ENCODE results near the gene PML.
A peak's percentile ranks its signal among the peaks of the same experiment; 100 is the strongest.

PML gene

GRCh38 chr15:73993211-73993994 lies 1.1 kb upstream of the PML start:
- Histone ChIP-seq H3K36me3 (ENCODE audit: insufficient read depth, low read length) (peaks cover 9% of the 10 kb centered on the region; the same call in 1 of the 2 replicates), H3K9me3 (ENCODE audit: low read length) (no peaks in the 10 kb centered on the region), H3K4me3 (ENCODE audit: low read depth, low read length, poor library complexity, severe bottlenecking) (peak overlapping the region; percentile 95), H3K79me2 (ENCODE audit: insufficient read depth, low read length) (0 out of 2 replicates have a peak, but pooled peaks cover 5% of the 10 kb centered on the region), H3F3A (ENCODE audit: insufficient read depth, low read length) (no peaks in the 10 kb centered on the region), H3K27ac (ENCODE audit: low read depth, low read length, poor library complexity, severe bottlenecking) (no peak overlapping the region), H3K27me3 (ENCODE audit: insufficient read depth, low read length) (no peaks in the 10 kb centered on the region), H3K9me2 (ENCODE audit: low read depth, low read length) (no peaks in the 10 kb centered on the region), H4K20me1 (ENCODE audit: insufficient read depth, low read length) (no peaks in the 10 kb centered on the region), H2AFZ (ENCODE audit: low read length) (no peak overlapping the region), H3K4me2 (ENCODE audit: low read length) (peak overlapping the region; percentile 94), H3K4me1 (ENCODE audit: insufficient read depth, low read length, severe bottlenecking) (peaks cover 52% of the 10 kb centered on the region), H3K9ac (ENCODE audit: low read length) (peak overlapping the region; percentile 90; the same call in 1 of the 2 replicates)
- no peak for TF ChIP-seq EZH2 (IDR thresholded peaks at IDR 0.05; ENCODE audit: borderline replicate concordance, low read length)
- TF ChIP-seq, protein P1, sequence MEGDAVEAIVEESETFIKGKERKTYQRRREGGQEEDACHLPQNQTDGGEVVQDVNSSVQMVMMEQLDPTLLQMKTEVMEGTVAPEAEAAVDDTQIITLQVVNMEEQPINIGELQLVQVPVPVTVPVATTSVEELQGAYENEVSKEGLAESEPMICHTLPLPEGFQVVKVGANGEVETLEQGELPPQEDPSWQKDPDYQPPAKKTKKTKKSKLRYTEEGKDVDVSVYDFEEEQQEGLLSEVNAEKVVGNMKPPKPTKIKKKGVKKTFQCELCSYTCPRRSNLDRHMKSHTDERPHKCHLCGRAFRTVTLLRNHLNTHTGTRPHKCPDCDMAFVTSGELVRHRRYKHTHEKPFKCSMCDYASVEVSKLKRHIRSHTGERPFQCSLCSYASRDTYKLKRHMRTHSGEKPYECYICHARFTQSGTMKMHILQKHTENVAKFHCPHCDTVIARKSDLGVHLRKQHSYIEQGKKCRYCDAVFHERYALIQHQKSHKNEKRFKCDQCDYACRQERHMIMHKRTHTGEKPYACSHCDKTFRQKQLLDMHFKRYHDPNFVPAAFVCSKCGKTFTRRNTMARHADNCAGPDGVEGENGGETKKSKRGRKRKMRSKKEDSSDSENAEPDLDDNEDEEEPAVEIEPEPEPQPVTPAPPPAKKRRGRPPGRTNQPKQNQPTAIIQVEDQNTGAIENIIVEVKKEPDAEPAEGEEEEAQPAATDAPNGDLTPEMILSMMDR (IDR thresholded peaks at IDR 0.05; ENCODE audit: low read length): no peak

DNA sequence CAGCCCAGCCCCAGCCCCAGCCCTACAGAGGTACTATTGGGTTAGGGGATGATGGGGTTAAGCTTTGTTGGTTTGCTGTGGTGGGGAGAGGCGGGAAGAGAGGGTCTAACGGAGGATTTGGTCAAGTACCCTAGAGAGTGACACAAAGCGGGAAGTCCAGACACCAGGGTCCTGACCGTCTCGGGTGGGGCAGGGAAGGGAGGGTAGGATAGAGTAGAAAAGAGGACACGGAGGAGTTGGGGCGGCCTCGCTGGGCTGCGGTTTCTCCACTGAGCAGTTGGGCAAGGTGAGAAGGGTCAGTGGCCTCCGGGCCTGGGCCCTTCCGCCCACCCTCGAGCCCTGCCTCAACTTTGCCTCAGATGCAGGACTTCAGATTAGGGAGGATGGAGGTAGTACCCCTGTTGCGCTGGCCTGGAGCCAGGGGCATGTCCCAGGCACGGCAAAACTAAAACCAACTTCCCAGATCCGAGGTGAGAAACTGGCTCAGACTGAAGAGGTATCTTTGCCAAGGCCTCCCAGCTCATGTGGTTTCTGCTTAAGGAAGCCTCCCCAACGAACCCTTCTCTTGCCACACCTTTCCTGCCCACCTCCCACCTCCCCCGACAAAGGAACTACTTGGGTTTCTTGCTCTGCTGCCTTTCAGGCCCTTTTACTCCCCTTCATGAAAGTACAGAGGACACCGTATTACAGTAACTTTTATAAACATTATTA lies 551 bp downstream of the PML start:
- no peak for TF ChIP-seq EZH2 (IDR thresholded peaks at IDR 0.05; ENCODE audit: borderline replicate concordance, low read length)
- TF ChIP-seq, protein P1 (IDR thresholded peaks at IDR 0.05; ENCODE audit: low read length): no peak
- Histone ChIP-seq H3K79me2 (ENCODE audit: insufficient read depth, low read length) (0 out of 2 replicates have a peak, but pooled peaks cover 5% of the 10 kb centered on the region), H3F3A (ENCODE audit: insufficient read depth, low read length) (no peaks in the 10 kb centered on the region), H3K4me3 (ENCODE audit: low read depth, low read length, poor library complexity, severe bottlenecking) (peak overlapping the region; percentile 95), H3K9me2 (ENCODE audit: low read depth, low read length) (no peaks in the 10 kb centered on the region), H2AFZ (ENCODE audit: low read length) (no peak overlapping the region), H4K20me1 (ENCODE audit: insufficient read depth, low read length) (no peaks in the 10 kb centered on the region), H3K27me3 (ENCODE audit: insufficient read depth, low read length) (no peaks in the 10 kb centered on the region), H3K4me1 (ENCODE audit: insufficient read depth, low read length, severe bottlenecking) (peaks cover 52% of the 10 kb centered on the region), H3K9ac (ENCODE audit: low read length) (peak overlapping the region; percentile 90), H3K4me2 (ENCODE audit: low read length) (peak overlapping the region; percentile 94), H3K27ac (ENCODE audit: low read depth, low read length, poor library complexity, severe bottlenecking) (peak overlapping the region; percentile 70), H3K9me3 (ENCODE audit: low read length) (no peaks in the 10 kb centered on the region), H3K36me3 (ENCODE audit: insufficient read depth, low read length) (peaks cover 18% of the 10 kb centered on the region; the same call in 1 of the 2 replicates)

GRCh38 chr15:73996267-73996666 lies 1.8 kb downstream of the PML start:
- TF ChIP-seq, protein P1 (IDR thresholded peaks at IDR 0.05; ENCODE audit: low read length): no peak
- TF ChIP-seq EZH2 (IDR thresholded peaks at IDR 0.05; ENCODE audit: borderline replicate concordance, low read length): no peak
- H3K27me3 ChIP-seq (ENCODE audit: insufficient read depth, low read length): no peaks in the 10 kb centered on the region
- no peaks in the 10 kb centered on the region for H3K9me2 ChIP-seq (ENCODE audit: low read depth, low read length)
- no peaks in the 10 kb centered on the region for H3K9me3 ChIP-seq (ENCODE audit: low read length)
- H3K4me3 ChIP-seq (ENCODE audit: low read depth, low read length, poor library complexity, severe bottlenecking): peak overlapping the region; percentile 95
- H3K9ac ChIP-seq (ENCODE audit: low read length): no peak overlapping the region
- peaks cover 18% of the 10 kb centered on the region; the same call in 1 of the 2 replicates for H3K36me3 ChIP-seq (ENCODE audit: insufficient read depth, low read length)
- H3F3A ChIP-seq (ENCODE audit: insufficient read depth, low read length): no peaks in the 10 kb centered on the region
- H3K27ac ChIP-seq (ENCODE audit: low read depth, low read length, poor library complexity, severe bottlenecking): peak overlapping the region; percentile 70
- peak overlapping the region; percentile 94 for H3K4me2 ChIP-seq (ENCODE audit: low read length)
- 0 out of 2 replicates have a peak, but pooled peaks cover 5% of the 10 kb centered on the region for H3K79me2 ChIP-seq (ENCODE audit: insufficient read depth, low read length)
- H4K20me1 ChIP-seq (ENCODE audit: insufficient read depth, low read length): no peaks in the 10 kb centered on the region
- peaks cover 44% of the 10 kb centered on the region for H3K4me1 ChIP-seq (ENCODE audit: insufficient read depth, low read length, severe bottlenecking)
- H2AFZ ChIP-seq (ENCODE audit: low read length): no peak overlapping the region

Data from OCI-LY1 (cell line).